Liver (tissue), 3 donors: Measurements from ENCODE around the gene USP43.
"Not testable (repeated sequence)": the region's sequence is repeated elsewhere in the genome, so short reads cannot be mapped to it uniquely, and the experiment has no call there.

ENCODE experiments used
- GABPA ChIP-seq, 2 donors: IDR thresholded peaks in 1 of 2; conservative IDR thresholded peaks in 1 of 2; 2 replicates each; pipeline ENCODE4 v1.6.1; 2016; ENCODE audit warnings: antibody characterized with exemption in 2 of 2, mild to moderate bottlenecking in 1 of 2, moderate library complexity in 1 of 2
- SP1 ChIP-seq: IDR thresholded peaks from 2 replicates; pipeline ENCODE4 v1.6.1; 2018; ENCODE audit warnings: antibody characterized with exemption, mild to moderate bottlenecking
- YY1 ChIP-seq: IDR thresholded peaks from 2 replicates; pipeline ENCODE4 v1.6.1; 2016; ENCODE audit warnings: antibody characterized with exemption, mild to moderate bottlenecking
- TF ChIP-seq, protein P1 (sequence below): fragments of 150-350 bp; IDR thresholded peaks from 2 replicates; pipeline ENCODE4 v1.5.1; 2017; ENCODE audit warnings: improper control_type of control experiment, low read depth, low read length; ENCODE audit not compliant: missing input control
- donor health status: healthy.
- donor health status: healthy.

DNA sequence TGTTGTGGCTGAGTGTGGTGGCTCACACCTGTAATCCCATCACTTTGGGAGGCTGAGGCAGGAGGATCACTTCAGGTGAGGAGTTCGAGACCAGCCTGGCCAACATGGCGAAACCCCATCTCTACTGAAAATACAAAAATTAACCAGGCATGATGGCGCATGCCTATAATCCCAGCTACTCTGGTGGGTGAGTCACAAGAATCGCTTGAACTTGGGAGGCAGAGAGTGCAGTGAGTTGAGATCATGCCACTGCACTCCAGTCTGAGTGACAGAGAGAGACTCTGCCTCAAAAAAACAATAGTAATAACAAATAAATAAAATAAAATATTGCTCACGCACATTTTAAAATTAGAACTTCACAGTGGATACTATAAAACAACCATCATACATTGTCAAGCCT lies 38.3 kb upstream of the USP43 start:
- TF ChIP-seq, protein P1, sequence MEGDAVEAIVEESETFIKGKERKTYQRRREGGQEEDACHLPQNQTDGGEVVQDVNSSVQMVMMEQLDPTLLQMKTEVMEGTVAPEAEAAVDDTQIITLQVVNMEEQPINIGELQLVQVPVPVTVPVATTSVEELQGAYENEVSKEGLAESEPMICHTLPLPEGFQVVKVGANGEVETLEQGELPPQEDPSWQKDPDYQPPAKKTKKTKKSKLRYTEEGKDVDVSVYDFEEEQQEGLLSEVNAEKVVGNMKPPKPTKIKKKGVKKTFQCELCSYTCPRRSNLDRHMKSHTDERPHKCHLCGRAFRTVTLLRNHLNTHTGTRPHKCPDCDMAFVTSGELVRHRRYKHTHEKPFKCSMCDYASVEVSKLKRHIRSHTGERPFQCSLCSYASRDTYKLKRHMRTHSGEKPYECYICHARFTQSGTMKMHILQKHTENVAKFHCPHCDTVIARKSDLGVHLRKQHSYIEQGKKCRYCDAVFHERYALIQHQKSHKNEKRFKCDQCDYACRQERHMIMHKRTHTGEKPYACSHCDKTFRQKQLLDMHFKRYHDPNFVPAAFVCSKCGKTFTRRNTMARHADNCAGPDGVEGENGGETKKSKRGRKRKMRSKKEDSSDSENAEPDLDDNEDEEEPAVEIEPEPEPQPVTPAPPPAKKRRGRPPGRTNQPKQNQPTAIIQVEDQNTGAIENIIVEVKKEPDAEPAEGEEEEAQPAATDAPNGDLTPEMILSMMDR = not testable (repeated sequence)
- not testable (repeated sequence) for TF ChIP-seq YY1; SP1; GABPA (IDR thresholded peaks at IDR 0.05 in 1 of 2, conservative IDR thresholded peaks at IDR 0.05 in 1 of 2)
